DND-41 (cell line): ENCODE measurements around the gene DRC7.

Experiments
- ATAC-seq: fragments of 200-7000 bp; cut with Tn5 transposase; 3 replicates; pipeline ENCODE4 v1.9.1; 2021; ENCODE audit warnings: low read depth; ENCODE audit not compliant: insufficient read depth
- DNase-seq: peaks from one replicate; pipeline ENCODE4 v3.0.0-alpha.2; 2020
- H2AFZ ChIP-seq: 2 replicates; pipeline ENCODE4 v1.6.0; 2012; ENCODE audit warnings: low read depth, low read length
- H3K27ac ChIP-seq: 2 replicates; pipeline ENCODE4 v1.5.1; 2012; ENCODE audit warnings: low read length, inconsistent platforms
- H3K27me3 ChIP-seq: fragments of 200-600 bp; sonication (generic); 2 replicates; pipeline ENCODE4 v1.6.0; 2012; ENCODE audit warnings: low read length, mild to moderate bottlenecking, inconsistent platforms; ENCODE audit not compliant: insufficient read depth, poor library complexity
- H3K36me3 ChIP-seq: 2 replicates; pipeline ENCODE4 v1.5.1; 2012; ENCODE audit warnings: low read length, inconsistent platforms; ENCODE audit not compliant: insufficient read depth
- H3K4me1 ChIP-seq: 2 replicates; pipeline ENCODE4 v1.5.1; 2012; ENCODE audit warnings: mild to moderate bottlenecking, low read length; ENCODE audit not compliant: insufficient read depth
- H3K4me2 ChIP-seq: 2 replicates; pipeline ENCODE4 v1.6.0; 2012; ENCODE audit warnings: mild to moderate bottlenecking, moderate library complexity, low read length, inconsistent platforms; ENCODE audit not compliant: insufficient read depth
- H3K4me3 ChIP-seq, 2 experiments: fragments of 200-600 bp in 1 of 2; shearing (Covaris generic) in 1 of 2; 2 replicates each; pipeline ENCODE4 v1.5.1; 2012 to 2016; ENCODE audit warnings: inconsistent platforms in 2 of 2, low read length in 2 of 2, mild to moderate bottlenecking in 2 of 2, low read depth in 1 of 2, moderate library complexity in 1 of 2
- H3K79me2 ChIP-seq: 2 replicates; pipeline ENCODE4 v1.6.0; 2012; ENCODE audit warnings: low read length, inconsistent platforms; ENCODE audit not compliant: insufficient read depth
- H3K9ac ChIP-seq: 2 replicates; pipeline ENCODE4 v1.6.0; 2012; ENCODE audit warnings: low read depth, mild to moderate bottlenecking, inconsistent platforms, low read length, moderate library complexity
- H3K9me3 ChIP-seq: 2 replicates; pipeline ENCODE4 v1.5.1; 2012; ENCODE audit warnings: low read length, moderate library complexity, mild to moderate bottlenecking, inconsistent platforms; ENCODE audit not compliant: insufficient read depth, severe bottlenecking
- H4K20me1 ChIP-seq: 2 replicates; pipeline ENCODE4 v1.6.0; 2012; ENCODE audit warnings: low read length; ENCODE audit not compliant: insufficient read depth
- CTCF ChIP-seq: IDR thresholded peaks from 2 replicates; pipeline ENCODE4 v1.5.1; 2012; ENCODE audit warnings: borderline replicate concordance, low read length, moderate library complexity, mild to moderate bottlenecking; ENCODE audit not compliant: poor library complexity, severe bottlenecking; ENCODE audit errors: extremely low read depth
- EZH2 ChIP-seq: IDR thresholded peaks from 3 replicates; pipeline ENCODE4 v1.6.1; 2012; ENCODE audit warnings: borderline replicate concordance, low read depth, mild to moderate bottlenecking, moderate library complexity, low read length, inconsistent platforms; ENCODE audit not compliant: severe bottlenecking

Gene DRC7

DNA sequence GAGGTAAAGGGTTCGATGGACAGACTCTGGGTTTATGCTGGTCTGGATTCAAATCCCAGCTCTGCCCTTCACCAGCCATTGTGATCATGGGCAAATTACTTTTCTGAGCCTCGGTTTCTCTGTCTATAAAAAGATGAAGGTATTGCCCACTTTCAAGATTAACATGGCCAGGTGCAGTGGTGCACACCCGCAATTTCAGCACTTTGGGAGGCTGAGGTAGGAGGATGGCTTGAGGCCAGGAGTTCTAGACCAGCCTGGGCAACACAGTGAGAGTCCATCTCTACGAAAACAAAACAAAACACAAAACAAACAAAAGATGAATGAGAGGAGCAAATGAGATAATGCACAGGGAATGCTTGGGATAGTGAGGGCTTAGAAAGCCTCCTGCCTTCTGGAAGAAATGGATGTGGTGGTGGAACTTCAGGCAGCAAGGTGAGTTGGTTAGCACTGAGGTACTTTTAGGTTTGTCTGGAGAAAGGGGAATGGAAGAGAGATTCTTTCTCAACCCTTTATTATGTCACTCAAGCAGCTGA, 18.0 kb upstream of the DRC7 start:
- DNase-seq (no peak), ATAC-seq (no peak)
- H3K27ac ChIP-seq = no peak overlapping the region
- TF ChIP-seq CTCF = no peak
- TF ChIP-seq EZH2 = no peak
- no peak overlapping the region for H3K4me2 ChIP-seq
- H3K4me1 ChIP-seq = no peaks in the 10 kb centered on the region
- no peaks in the 10 kb centered on the region for H4K20me1 ChIP-seq
- no peak overlapping the region for H3K4me3 ChIP-seq
- no peaks in the 10 kb centered on the region for H3K9me3 ChIP-seq
- H3K27me3 ChIP-seq = peaks cover 12% of the 10 kb centered on the region
- H3K79me2 ChIP-seq = no peaks in the 10 kb centered on the region
- no peaks in the 10 kb centered on the region for H3K36me3 ChIP-seq
- H2AFZ ChIP-seq = no peak overlapping the region
- H3K9ac ChIP-seq = no peak overlapping the region

DNA sequence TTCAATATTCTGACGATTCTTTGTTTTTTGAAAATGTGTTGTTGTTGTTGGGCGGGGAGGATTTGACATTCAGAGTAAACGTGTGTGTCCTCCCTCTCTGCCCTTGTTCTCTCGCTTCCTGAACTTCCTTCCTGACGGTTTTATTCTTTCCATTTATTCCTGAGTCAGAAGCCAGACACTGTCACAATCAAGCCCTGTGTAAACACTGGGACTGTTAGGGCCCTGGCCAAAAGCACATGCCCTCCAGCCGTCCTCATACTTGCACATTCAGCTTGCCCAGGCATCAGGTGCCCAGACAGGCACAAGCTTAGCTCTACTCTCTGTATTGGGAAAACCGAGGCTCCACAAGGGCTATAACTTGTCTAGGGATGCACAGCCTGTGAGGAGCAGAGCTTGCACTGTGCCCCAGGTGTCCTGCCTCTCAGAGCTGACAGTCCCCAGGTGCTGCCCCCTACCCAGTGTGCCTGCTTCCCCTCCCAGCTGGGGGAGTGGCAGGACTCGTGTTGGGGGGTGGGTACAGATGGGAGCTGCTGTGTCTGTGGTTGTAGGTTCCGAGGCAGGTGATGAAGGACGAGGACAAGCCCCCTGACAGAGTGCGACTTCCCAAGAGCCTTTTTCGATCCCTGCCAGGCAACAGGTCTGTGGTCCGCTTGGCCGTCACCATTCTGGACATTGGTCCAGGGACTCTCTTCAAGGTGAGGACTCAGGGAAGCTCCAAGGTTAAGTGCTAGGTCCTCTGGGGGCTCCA, 16.8 kb upstream of the DRC7 start:
- Histone ChIP-seq H3K36me3 (no peaks in the 10 kb centered on the region), H3K4me1 (no peaks in the 10 kb centered on the region), H3K9ac (no peak overlapping the region), H3K27me3 (peaks cover 9% of the 10 kb centered on the region), H3K27ac (no peak overlapping the region), H3K9me3 (no peaks in the 10 kb centered on the region), H3K4me3 (no peak overlapping the region), H3K4me2 (no peak overlapping the region), H4K20me1 (no peaks in the 10 kb centered on the region), H2AFZ (no peak overlapping the region), H3K79me2 (no peaks in the 10 kb centered on the region)
- DNase-seq = no peak
- TF ChIP-seq CTCF (no peak), EZH2 (no peak)
- no peak for ATAC-seq

DNA sequence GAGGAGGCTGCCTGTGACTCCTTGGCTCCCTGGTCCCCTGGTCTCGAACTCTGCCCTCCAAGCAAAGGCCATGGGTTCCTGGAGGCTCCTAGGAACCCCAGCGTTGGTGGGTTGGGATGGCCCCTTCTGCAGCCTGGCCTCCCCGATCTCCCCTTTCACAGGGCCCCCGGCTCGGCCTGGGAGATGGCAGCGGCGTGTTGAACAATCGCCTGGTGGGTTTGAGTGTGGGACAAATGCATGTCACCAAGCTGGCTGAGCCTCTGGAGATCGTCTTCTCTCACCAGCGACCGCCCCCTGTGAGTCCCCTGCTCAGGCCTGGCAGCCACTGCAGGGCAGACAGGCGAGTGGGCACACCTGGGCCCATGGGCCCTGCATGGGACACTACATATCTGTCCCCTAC, 15.6 kb upstream of the DRC7 start:
- H3K9me3 ChIP-seq = no peaks in the 10 kb centered on the region
- H3K79me2 ChIP-seq = no peaks in the 10 kb centered on the region
- H3K27ac ChIP-seq = no peak overlapping the region
- H4K20me1 ChIP-seq = no peaks in the 10 kb centered on the region
- H3K4me2 ChIP-seq = no peak overlapping the region
- no peaks in the 10 kb centered on the region for H3K27me3 ChIP-seq
- ATAC-seq (no peak), DNase-seq (no peak)
- no peak overlapping the region for H2AFZ ChIP-seq
- no peaks in the 10 kb centered on the region for H3K36me3 ChIP-seq
- H3K4me3 ChIP-seq = no peak overlapping the region
- TF ChIP-seq CTCF (no peak), EZH2 (no peak)
- no peak overlapping the region for H3K9ac ChIP-seq
- no peaks in the 10 kb centered on the region for H3K4me1 ChIP-seq
